AG09319 (cell line): Measurements from ENCODE around the gene ECM2.

Source experiments
- DNase-seq: peaks from one replicate; pipeline ENCODE4 v3.0.0-alpha.2; 2010; ENCODE audit warnings: low read depth; ENCODE audit errors: extremely low read depth
- CTCF ChIP-seq: IDR thresholded peaks from 2 replicates; pipeline ENCODE4 v1.5.1; 2011; ENCODE audit warnings: low read depth, mild to moderate bottlenecking, inconsistent platforms, low read length, moderate library complexity

Gene ECM2

GRCh38 chr9:92561374-92562330 lies 25.9 kb upstream of the ECM2 start:
- TF ChIP-seq CTCF, result no peak
- no peak for DNase-seq

GRCh38 chr9:92558612-92559374 lies 23.0 kb upstream of the ECM2 start:
- no peak for DNase-seq
- TF ChIP-seq CTCF, result no peak

- TF ChIP-seq CTCF, result no peak
- DNase-seq, result no peak
Observed at GRCh38 chr9:92550765-92551164, 15.0 kb upstream of the ECM2 start.

- no peak for TF ChIP-seq CTCF
Observed at GRCh38 chr9:92547356-92547755, 11.6 kb upstream of the ECM2 start.

GRCh38 chr9:92545002-92545510 lies 9.3 kb upstream of the ECM2 start:
- DNase-seq, result no peak
- no peak for TF ChIP-seq CTCF

More at GRCh38 chr9:92547356-92547755, 11.6 kb upstream of the ECM2 start:
- DNase-seq, result no peak

- no peak for DNase-seq
- TF ChIP-seq CTCF, result no peak
Observed at GRCh38 chr9:92543972-92544371, 8.2 kb upstream of the ECM2 start.

- DNase-seq, result peak; percentile 31
- no peak for TF ChIP-seq CTCF
Observed at GRCh38 chr9:92538541-92538940, 2.8 kb upstream of the ECM2 start.
